Cortex of kidney (tissue), 1 donor: ENCODE results near the gene SEPTIN6.

Experiments
- DNase-seq: peaks from one replicate; lab custom pipeline; 2025; lab: John Stamatoyannopoulos, UW

The SEPTIN6 gene

DNA sequence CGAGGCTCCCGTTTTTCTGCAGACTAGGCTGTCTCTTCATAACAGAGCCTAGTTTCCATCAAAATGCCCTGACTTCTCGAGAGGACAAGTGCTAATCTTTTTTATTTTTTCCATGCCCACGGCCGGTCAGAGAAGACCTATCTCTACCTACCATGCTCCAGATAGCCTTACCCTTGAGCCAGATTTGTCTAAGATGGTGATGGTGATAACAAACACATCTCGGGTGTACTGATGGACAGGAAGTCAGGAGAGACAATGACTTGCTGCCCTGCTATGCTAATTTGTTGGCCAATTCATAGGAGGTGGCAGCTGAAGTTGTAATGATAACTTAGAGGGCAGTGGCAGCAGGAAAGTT, 44.6 kb downstream of the SEPTIN6 start:
- no peak for DNase-seq

DNA sequence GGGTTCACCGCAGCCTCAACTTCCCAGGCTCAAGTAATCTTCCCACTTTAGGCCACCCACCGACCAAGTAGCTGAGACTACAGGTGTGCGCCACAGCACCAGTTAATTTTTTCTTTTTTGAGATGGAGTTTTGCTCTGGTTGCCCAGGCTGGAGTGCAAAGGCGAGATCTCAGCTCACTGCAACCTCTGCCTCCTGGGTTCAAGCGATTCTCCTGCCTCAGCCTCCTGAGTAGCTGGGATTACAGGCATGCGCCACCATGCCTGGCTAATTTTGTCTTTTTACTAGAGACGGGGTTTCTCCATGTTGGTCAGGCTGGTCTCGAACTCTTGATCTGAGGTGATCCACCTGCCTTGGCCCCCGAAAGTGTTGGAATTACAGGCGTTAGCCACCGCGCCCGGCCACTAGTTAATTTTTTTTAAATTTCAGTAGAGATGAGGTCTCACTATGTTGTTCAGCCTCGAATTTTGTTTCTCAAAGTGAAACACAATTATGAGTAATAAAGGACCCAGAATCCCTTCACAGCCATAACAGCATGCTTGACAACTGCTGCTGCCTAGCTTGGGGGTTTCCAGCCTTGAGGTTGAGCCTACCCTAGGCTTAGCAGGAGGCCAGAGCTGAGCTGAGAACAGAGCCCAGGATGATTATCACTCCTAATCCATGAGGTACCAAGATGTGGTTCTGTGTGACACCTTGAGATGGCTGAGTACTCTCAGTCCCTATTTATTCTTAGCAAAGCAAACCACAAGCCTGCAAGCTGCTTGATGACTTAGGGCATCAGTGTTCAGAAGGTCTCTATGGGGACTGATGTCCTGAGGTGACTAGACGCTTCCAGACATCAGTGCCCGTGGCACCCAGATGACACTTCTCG, 45.2 kb downstream of the SEPTIN6 start:
- no peak for DNase-seq

DNA sequence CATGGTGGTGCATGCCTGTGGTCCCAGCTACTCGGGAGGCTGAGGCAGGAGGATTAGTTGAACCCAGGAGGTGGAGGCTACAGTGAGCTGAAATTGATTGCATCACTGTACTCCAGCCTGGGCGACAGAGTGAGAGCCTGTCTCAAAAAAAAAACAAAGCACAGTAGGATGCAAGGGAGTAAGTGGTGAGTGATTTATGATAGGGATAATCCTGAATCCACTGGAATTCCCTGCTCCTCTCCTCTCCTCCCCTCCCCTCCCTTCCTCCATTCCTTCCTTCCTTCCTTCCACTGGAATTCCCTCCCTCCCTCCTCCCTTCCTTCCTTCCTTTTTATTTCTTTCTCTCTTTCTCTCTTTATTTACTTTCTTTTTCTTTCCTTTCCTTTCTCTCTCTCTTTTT, 45.9 kb downstream of the SEPTIN6 start:
- DNase-seq, result no peak

- no peak for DNase-seq
Measured at GRCh38 chrX:119646515-119646914, 46.5 kb downstream of the SEPTIN6 start.

- DNase-seq, result no peak
Measured at GRCh38 chrX:119643696-119644095, 49.3 kb downstream of the SEPTIN6 start.
